ENCODE data around the gene GADL1. TPM values are rescaled to one million over a fixed set of nuclear protein-coding genes. Genes with fewer than 3 reads are reported as not detected.

Gene GADL1
- total and polyA plus RNA-seq, 2 experiments from 2014 or later, result not detected

GRCh38 chr3:30843877-30844276 lies 50.6 kb downstream of the GADL1 start:
- in situ Hi-C loops (cut with MboI), result no loop called here
- Histone ChIP-seq H3K9me3 (ENCODE audit: low read depth) (no peaks in the 10 kb centered on the region), H3K79me2 (ENCODE audit: insufficient read depth) (no peaks in the 10 kb centered on the region), H3K27ac (no peak overlapping the region), H3K4me3 (no peak overlapping the region), H3K4me2 (ENCODE audit: unreplicated experiment) (no peak overlapping the region), H3K27me3 (replicated peaks; ENCODE audit: insufficient read depth) (no peaks in the 10 kb centered on the region), H3K36me3 (ENCODE audit: low read depth) (no peaks in the 10 kb centered on the region), H2AFZ (no peak overlapping the region), H3K4me1 (ENCODE audit: insufficient read depth) (no peaks in the 10 kb centered on the region), H3K9ac (no peak overlapping the region), H3K9me2 (ENCODE audit: insufficient read depth) (0 out of 2 replicates have a peak, but pooled peaks cover 4% of the 10 kb centered on the region), H4K20me1 (ENCODE audit: insufficient read depth) (no peaks in the 10 kb centered on the region), H3F3A (ENCODE audit: insufficient read depth) (no peaks in the 10 kb centered on the region)
- TF ChIP-seq EZH2phosphoT487 (IDR thresholded peaks at IDR 0.05; ENCODE audit: insufficient read depth, low read depth), result no peak
- no peak for TF ChIP-seq EZH2 (IDR thresholded peaks at IDR 0.05; ENCODE audit: insufficient read depth, poor library complexity, severe bottlenecking)
- 88 to 89% methylated on average over 10 of the region's 10 CpGs for WGBS, 2 experiments (ENCODE audit: low coverage in 1 of 2, low lambda C conversion rate in 2 of 2, missing lambda C conversion rate in 2 of 2)
- no peak for DNase-seq

- in situ Hi-C loops (cut with MboI), result no loop called here
- Histone ChIP-seq H3K27ac (no peak overlapping the region), H3K79me2 (ENCODE audit: insufficient read depth) (no peaks in the 10 kb centered on the region), H3K4me1 (ENCODE audit: insufficient read depth) (no peaks in the 10 kb centered on the region), H3K4me2 (ENCODE audit: unreplicated experiment) (no peak overlapping the region), H3K9me2 (ENCODE audit: insufficient read depth) (0 out of 2 replicates have a peak, but pooled peaks cover under 1% of the 10 kb centered on the region), H3K36me3 (ENCODE audit: low read depth) (no peaks in the 10 kb centered on the region), H3K27me3 (replicated peaks; ENCODE audit: insufficient read depth) (no peaks in the 10 kb centered on the region), H3K4me3 (no peak overlapping the region), H3F3A (ENCODE audit: insufficient read depth) (no peaks in the 10 kb centered on the region), H2AFZ (no peak overlapping the region), H3K9me3 (ENCODE audit: low read depth) (no peaks in the 10 kb centered on the region), H3K9ac (no peak overlapping the region), H4K20me1 (ENCODE audit: insufficient read depth) (no peaks in the 10 kb centered on the region)
- TF ChIP-seq EZH2phosphoT487 (IDR thresholded peaks at IDR 0.05; ENCODE audit: insufficient read depth, low read depth) (no peak), EZH2 (IDR thresholded peaks at IDR 0.05; ENCODE audit: insufficient read depth, poor library complexity, severe bottlenecking) (no peak)
- peak; percentile 31 for DNase-seq
- 80 to 89% methylated on average over 1 of the region's 1 CpG for WGBS, 2 experiments (ENCODE audit: low coverage in 1 of 2, low lambda C conversion rate in 2 of 2, missing lambda C conversion rate in 2 of 2)
These were observed 58.3 kb downstream of the GADL1 start for GRCh38 chr3:30836141-30836540.

GRCh38 chr3:30835667-30836066 lies 58.8 kb downstream of the GADL1 start:
- Histone ChIP-seq H3K36me3 (ENCODE audit: low read depth) (no peaks in the 10 kb centered on the region), H3K4me2 (ENCODE audit: unreplicated experiment) (no peak overlapping the region), H3K4me1 (ENCODE audit: insufficient read depth) (no peaks in the 10 kb centered on the region), H3K4me3 (no peak overlapping the region), H4K20me1 (ENCODE audit: insufficient read depth) (no peaks in the 10 kb centered on the region), H3K9ac (no peak overlapping the region), H3K9me2 (ENCODE audit: insufficient read depth) (no peaks in the 10 kb centered on the region), H2AFZ (no peak overlapping the region), H3K79me2 (ENCODE audit: insufficient read depth) (no peaks in the 10 kb centered on the region), H3K27ac (no peak overlapping the region), H3K9me3 (ENCODE audit: low read depth) (no peaks in the 10 kb centered on the region), H3F3A (ENCODE audit: insufficient read depth) (no peaks in the 10 kb centered on the region), H3K27me3 (replicated peaks; ENCODE audit: insufficient read depth) (no peaks in the 10 kb centered on the region)
- in situ Hi-C loops (cut with MboI), result no loop called here
- DNase-seq, result peak; percentile 3
- no peak for TF ChIP-seq EZH2 (IDR thresholded peaks at IDR 0.05; ENCODE audit: insufficient read depth, poor library complexity, severe bottlenecking)
- no peak for TF ChIP-seq EZH2phosphoT487 (IDR thresholded peaks at IDR 0.05; ENCODE audit: insufficient read depth, low read depth)
- 50 to 55% methylated on average over 2 of the region's 2 CpGs for WGBS, 2 experiments (ENCODE audit: low coverage in 1 of 2, low lambda C conversion rate in 2 of 2, missing lambda C conversion rate in 2 of 2)

GRCh38 chr3:30832961-30833575 lies 61.4 kb downstream of the GADL1 start:
- WGBS, 2 experiments (ENCODE audit: low coverage in 1 of 2, low lambda C conversion rate in 2 of 2, missing lambda C conversion rate in 2 of 2), result 78 to 80% methylated on average over 4 of the region's 4 CpGs
- Histone ChIP-seq H3K4me1 (ENCODE audit: insufficient read depth) (no peaks in the 10 kb centered on the region), H3K36me3 (ENCODE audit: low read depth) (no peaks in the 10 kb centered on the region), H4K20me1 (ENCODE audit: insufficient read depth) (no peaks in the 10 kb centered on the region), H3K9me2 (ENCODE audit: insufficient read depth) (no peaks in the 10 kb centered on the region), H3K9ac (no peak overlapping the region), H3K4me2 (ENCODE audit: unreplicated experiment) (no peak overlapping the region), H3K4me3 (no peak overlapping the region), H3K79me2 (ENCODE audit: insufficient read depth) (no peaks in the 10 kb centered on the region), H3K9me3 (ENCODE audit: low read depth) (no peaks in the 10 kb centered on the region), H3K27ac (no peak overlapping the region), H3F3A (ENCODE audit: insufficient read depth) (no peaks in the 10 kb centered on the region), H2AFZ (no peak overlapping the region), H3K27me3 (replicated peaks; ENCODE audit: insufficient read depth) (no peaks in the 10 kb centered on the region)
- in situ Hi-C loops (cut with MboI), result no loop called here
- DNase-seq, result no peak
- TF ChIP-seq EZH2 (IDR thresholded peaks at IDR 0.05; ENCODE audit: insufficient read depth, poor library complexity, severe bottlenecking) (no peak), EZH2phosphoT487 (IDR thresholded peaks at IDR 0.05; ENCODE audit: insufficient read depth, low read depth) (no peak)
